CMK (cell line): ENCODE data around the gene IFT88.
"Not testable (repeated sequence)": the region's sequence is repeated elsewhere in the genome, so short reads cannot be mapped to it uniquely, and the experiment has no call there.

ENCODE experiments used
- DNase-seq: peaks from one replicate; pipeline ENCODE4 v3.0.0-alpha.2; 2010; ENCODE audit warnings: low read depth

The IFT88 gene

DNA sequence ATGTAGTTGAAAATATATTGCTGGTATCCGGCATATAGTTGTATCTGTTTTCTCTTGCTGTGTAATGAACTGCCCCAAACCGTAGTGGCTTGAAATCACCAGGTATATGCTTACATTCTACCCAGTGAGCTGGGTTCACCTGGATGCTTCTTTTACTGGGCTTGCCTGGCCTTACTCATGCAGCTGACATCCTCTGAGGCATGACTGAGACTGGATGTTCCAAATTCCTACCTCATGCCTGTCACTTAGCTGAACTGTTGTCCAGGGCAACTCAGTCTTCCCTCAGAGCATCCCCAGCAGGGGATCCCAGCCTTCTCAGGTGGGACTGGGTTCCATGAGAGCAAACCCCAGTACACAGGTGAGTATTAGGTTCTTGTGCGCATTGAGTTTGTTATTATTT lies 66.8 kb downstream of the IFT88 start:
- no peak for DNase-seq

GRCh38 chr13:20636079-20636478 lies 69.1 kb downstream of the IFT88 start:
- no peak for DNase-seq

DNA sequence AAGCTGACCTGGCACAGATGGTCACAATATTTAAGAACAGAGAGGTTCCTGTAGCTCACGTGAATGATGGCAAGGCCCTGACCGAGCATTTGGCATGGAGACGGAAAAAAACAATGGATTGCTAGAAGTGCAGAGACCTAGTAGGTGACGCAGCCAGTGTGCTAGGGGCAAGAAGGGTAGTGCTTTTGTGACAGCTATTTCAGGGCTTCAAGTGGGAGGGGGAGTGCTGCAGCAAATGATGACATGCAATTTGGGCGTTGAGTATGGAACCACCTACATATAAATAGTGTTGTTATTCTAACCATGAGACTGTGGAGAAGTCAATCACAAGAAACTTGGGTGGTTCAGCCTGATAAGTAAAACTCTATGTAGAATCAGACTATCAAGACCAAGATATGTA lies 70.9 kb downstream of the IFT88 start:
- no peak for DNase-seq

DNA sequence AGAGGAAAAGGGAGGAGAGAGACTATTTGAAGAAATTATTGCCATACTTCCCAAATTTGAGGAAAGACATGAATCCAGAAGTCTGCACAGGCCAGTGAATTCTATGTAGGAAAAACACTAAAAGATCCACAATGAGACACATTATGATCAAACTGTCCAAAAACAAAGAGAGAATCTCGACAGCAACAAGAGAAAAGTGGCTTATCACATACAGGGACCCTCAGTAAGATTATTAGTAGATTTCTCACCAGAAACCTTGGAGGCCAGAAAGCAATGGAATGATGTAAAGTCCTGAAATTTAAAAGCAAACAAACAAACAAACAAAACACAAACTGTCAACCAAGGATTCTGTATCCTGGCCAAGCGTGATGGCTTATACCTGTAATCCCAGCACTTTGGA lies 80.8 kb downstream of the IFT88 start:
- no peak for DNase-seq

DNA sequence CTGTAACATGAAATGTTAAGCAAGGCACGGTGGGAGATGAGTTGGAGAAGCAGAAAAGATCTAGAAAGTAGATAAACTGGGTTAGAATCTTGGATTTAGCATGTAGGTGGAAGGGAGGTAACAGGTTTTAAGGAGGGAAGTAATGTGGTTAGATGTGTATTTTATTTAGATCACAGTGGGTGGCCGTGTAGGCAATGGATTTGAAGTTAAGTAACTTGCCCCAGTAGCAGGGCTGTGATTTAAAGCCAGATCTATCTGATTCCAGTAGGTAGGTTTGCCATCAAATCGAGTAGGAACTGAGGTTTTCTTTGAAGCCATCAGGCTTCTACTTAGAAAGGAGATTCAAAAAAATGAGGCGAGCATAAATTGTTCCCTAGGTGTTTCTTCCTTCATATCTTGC lies 86.0 kb downstream of the IFT88 start:
- DNase-seq: no peak

- no peak for DNase-seq
Observed at GRCh38 chr13:20654156-20654555, 87.2 kb downstream of the IFT88 start.

DNA sequence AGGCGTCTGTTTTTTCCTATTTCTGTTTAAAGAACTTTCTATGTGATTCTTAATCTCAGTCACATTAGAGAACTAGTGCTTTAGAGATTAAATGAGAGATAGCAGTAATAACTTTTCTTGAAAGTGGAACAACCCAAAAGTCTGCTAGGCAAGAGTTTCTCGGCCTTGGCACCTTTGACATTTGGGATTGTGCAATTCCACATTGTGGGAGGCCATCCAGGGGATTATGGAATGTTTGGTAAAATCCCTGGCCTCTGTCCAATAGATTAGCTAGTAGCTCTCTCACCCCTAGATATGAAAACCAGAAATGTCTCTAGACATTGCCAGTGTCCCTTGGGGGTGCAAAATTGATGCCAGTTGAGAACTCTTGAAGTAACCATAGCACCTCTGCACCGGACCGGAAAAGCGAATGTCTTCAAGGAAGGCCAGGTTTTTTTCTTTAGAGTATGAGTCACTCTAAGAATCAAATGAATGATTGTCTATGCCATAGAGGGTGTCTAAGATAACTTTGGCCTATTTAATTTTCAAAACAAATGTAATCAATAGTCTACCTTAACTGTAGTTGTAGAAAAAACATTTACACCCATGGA lies 91.6 kb downstream of the IFT88 start:
- DNase-seq: no peak

- DNase-seq: no peak
Observed at GRCh38 chr13:20664351-20664750, 97.4 kb downstream of the IFT88 start.

GRCh38 chr13:20666948-20667347 lies 100.0 kb downstream of the IFT88 start:
- no peak for DNase-seq

DNA sequence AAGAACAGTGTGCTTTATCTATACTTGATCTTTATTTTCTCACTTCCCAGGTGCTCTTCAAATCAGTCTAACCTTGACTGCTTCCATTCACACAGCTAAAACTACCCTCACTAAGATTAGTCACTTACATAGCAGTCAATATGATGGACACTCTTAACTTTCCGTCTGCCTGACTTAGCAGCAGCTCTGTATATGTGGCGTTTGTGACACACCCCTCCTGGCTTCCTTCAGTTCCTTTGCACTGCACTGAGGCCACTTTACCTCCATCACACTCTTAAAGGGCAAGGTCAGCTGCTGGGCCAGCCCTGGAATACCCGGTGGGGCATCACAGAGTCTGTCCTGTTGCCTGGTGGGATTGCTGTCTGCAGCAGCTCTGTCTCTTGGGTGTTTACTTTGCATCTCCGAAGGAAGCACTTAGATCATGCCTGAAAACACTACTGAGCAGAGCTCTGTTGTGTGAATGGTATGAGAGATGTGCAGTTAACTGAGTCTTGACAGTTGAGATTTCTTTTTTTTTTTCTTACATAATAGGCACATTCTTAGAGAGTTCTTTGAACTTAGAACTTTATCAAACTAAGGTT lies 101.0 kb downstream of the IFT88 start:
- no peak for DNase-seq

DNA sequence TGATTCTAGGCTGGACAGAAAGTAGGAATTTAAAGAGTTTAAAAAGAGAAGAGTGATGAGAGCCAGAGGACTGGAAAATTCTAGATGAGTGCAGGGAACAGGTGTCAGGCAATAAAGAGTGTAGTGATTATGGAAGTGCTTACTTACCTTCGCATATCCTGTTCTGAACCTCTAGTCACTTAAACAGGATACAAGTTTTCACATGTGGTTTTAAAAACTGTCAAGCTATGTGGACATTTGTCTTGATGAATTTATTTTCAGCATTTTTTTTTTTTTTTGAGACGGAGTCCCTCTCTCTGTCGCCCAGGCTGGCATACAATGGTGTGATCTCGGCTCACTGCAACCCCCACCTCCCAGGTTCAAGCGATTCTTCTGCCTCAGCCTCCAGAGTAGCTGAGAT lies 102.2 kb downstream of the IFT88 start:
- DNase-seq: no peak

DNA sequence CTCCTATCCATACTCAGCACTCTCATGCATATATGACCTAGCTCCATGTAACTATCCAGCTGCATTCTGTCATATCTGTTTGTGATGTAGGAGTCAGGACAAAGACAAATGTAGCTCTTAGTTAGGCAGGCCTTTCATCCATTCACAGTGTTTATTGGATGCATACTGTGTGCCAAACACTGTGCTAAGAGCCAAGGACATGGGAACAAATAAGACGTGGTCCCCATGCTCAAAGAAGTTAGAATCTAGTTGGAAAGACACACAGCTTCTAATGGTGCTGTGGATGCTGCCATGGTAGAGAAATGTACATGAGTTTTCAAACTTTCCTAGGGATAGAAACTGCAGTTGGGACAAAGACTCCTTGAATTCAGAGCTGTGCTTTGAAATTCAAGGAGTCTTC lies 104.8 kb downstream of the IFT88 start:
- DNase-seq: no peak

DNA sequence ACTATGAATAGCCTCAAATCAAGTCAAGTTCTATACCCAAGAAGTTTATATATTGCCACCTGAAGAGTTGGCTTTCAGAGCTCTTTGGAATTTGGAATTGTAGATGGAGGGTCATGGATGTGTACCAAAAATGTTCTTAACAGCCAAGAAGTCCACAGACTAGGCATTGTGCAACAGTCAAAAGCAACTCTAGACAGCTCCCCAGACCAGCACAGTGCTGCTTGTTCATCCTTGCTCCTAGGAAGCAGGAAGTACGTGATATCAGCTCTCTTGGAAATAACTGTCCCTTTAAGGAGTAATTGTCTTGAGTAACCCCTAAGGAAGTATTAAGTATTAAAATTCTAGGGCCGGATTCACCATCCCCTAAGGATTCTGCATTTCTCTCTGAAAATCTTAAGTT lies 105.8 kb downstream of the IFT88 start:
- no peak for DNase-seq

DNA sequence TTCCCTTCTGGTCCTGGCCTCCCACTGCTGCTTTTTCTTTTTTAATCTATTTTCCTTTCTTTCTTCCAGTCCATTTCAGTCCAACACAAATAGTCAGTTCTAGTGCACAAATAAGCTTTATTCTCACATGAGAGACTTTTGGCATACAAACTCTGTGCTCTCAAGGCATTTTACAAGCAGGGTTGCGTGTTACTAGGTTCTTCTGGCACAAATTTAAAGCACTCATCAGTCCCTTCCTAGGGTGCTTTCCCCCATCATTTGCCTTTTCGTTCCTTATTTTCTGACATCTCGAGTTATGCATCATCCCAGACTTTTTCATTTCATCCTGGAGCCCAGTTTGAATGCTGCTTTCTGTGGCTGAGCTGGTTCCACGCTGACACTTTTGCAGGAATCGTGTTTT lies 106.8 kb downstream of the IFT88 start:
- no peak for DNase-seq

- no peak for DNase-seq
Observed at GRCh38 chr13:20676213-20676612, 109.3 kb downstream of the IFT88 start.

DNA sequence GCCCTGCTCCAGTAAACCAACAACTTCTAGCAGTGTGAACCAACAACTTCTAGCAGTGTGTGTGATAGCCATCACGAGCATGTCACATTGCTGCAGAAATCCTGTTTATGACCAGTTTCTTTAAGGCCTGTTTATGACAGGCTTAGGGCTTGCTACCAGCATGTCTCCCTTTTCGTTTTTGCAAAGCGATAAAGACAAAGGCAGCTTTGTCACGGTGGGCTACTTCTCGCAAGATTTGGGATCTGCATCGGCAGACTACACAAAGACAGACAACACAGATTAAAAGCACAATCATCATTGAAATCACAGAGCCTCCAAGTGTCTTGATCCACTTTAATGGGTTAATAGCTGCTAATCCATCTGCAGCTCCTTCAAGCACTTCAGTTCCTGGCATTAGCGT lies 111.6 kb downstream of the IFT88 start:
- DNase-seq: not testable (repeated sequence)

DNA sequence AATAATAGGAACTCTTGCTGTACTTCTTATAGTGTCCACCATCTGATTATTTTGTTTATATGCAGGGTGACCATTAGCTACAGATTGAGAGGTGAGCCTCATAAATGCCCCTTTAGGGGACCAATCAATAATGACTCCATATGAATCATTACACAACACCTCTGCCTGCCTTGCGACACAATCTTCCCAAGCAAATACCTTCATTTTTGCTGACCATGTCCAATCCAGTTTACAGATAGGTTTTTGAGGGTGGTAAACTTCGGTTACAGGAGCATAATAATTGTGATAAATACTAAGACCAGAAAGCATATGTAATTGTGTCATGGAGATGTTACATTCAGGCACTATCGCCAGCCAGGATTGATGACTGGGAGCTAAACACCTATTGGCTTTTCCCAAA lies 112.9 kb downstream of the IFT88 start:
- no peak for DNase-seq

DNA sequence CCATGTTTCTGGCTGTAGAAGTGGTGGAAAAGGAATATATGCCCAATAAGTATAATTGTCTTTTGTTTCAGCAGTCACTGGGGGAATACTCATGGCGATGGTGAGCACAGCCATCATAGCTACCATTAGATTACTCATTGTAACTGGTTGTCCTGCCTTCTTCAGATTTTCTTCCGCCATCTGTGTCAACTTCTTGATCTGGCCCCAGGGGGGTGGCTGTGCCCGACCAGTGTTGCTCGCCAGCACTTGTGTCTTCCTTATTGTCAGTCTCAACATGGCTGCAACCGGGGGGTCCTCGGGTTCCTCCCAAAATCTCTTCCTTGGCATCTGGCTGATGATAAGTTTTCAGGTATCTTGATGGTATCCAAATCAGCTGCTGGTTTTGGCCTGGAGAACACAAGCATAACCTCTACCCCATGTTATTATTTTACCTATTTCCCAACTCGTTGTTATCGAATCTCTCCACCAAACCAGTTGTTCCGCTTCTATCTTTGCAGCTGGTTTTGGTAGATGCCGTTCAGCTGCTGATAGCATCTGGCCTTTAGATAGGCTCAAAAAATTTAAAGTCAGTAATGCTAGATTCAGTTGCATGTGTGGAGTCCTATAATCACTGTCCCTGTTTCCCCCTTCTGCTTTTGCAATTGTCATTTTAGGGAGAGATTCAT lies 113.6 kb downstream of the IFT88 start:
- no peak for DNase-seq

DNA sequence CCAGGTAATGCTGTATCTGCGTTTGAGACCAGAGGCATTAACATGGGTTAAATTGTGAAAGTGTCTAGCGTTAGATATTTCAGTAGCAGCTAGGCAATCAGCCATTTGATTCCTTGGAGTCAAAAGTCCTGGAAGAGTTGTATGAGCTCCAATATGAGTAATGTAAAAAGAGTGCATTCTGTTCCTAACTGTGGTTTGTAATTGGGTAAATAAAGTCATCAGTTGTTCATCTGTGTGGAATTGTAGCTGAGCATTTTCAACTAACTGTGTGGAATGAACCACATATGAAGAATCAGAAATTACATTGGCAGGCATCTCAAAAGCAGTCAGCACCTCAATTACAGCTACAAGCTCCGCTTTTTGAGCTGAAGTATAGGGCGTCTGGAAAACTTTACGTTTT lies 114.5 kb downstream of the IFT88 start:
- not testable (repeated sequence) for DNase-seq

GRCh38 chr13:20682061-20682460 lies 115.1 kb downstream of the IFT88 start:
- no peak for DNase-seq

DNA sequence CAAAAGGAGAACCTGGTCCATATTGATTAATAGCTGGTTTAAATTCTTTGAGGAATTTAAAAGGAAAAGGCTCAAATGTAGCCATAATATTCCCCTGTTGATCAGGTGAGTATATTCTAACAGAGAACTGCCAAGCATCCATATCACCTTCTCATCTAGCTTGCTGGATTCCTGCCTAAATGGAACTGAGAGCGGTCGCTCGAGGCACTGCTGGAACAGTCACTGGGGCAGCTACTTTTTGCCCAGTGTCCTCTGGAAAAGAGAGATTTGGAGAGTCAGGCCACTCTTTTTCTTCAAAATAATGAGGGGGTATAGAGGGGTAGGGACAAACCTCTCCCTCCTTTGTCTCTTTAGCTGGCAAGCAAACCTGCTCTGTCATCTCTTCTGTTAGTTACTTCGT lies 117.1 kb downstream of the IFT88 start:
- DNase-seq: no peak

DNA sequence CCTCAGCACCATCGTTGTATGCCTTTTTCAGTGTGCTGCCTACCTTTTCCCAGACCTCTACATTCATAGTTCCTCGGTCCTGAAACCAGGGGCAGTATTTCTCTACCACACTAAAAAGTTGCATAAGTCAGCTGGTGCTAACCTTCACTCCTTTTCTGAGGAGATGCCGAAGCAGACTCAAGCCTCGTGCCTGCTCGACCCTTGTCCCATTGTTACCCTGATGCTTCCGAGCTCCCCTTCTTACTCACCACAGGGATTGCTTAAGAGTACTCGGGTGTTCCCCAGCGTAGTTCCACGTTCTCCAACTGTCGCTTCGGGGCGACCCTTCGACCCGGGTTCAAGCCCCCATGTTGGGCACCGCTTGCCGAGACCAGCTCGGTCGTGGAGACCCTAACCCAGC lies 117.6 kb downstream of the IFT88 start:
- no peak for DNase-seq

GRCh38 chr13:20685092-20685491 lies 118.1 kb downstream of the IFT88 start:
- DNase-seq: no peak

DNA sequence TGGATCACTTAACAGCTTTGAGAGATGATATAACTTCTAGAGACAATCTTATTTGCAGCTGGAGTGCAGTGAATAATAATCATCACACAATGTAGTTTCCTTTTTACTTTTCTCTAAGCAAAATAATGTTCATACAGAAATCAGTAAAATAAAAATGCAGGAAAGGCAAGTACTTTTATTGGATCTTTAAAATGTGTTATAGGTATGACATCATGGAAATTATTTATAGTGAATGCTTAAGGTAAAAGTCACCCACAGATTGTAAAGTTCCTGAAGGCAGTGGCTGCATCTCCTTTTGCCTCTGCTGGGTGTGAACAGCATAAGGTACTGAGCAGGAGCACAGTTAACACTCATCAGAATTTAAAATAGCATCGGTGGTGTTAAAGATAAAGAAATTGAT lies 119.2 kb downstream of the IFT88 start:
- no peak for DNase-seq
